Fibroblast of lung (primary cell): ENCODE results near the gene ISG20.

Experiments
- CTCF ChIP-seq, 2 donors: IDR thresholded peaks in 1 of 2; conservative IDR thresholded peaks in 1 of 2; 1 replicate in 1 of 2; 2 replicates in 1 of 2; pipeline ENCODE4 v1.5.1; 2011 to 2012; ENCODE audit warnings: low read length in 2 of 2, control low read depth in 1 of 2, inconsistent platforms in 1 of 2, low read depth in 1 of 2, mild to moderate bottlenecking in 1 of 2
- EZH2 ChIP-seq: IDR thresholded peaks from 2 replicates; pipeline ENCODE4 v1.5.1; 2012; ENCODE audit warnings: low read length, control low read depth, mild to moderate bottlenecking; ENCODE audit errors: missing control alignments

GRCh38 chr15:88630798-88631463, 7.9 kb upstream of the ISG20 start:
- TF ChIP-seq CTCF (conservative IDR thresholded peaks at IDR 0.05 in 1 of 2, IDR thresholded peaks at IDR 0.05 in 1 of 2; ENCODE audit: low read depth in 1 of 2, low read length in 2 of 2) = no peak
- no peak for TF ChIP-seq EZH2
